HCT116 (cell line): ENCODE data around the gene LRRC7. TPM values are rescaled to one million over a fixed set of nuclear protein-coding genes. Genes with fewer than 3 reads are reported as not detected.

Experiments
- ATAC-seq: fragments of 200-7000 bp; cut with Tn5 transposase; 2 replicates; pipeline ENCODE4 v1.9.1; 2020; ENCODE audit warnings: mild to moderate bottlenecking, moderate library complexity
- BruUV-seq: library from RNA; stranded (reverse); fragments of 400-500 nt; replicated peaks from 2 replicates; lab custom pipeline; 2021; lab: Mats Ljungman, UMichigan
- CTCF ChIA-PET: fragments of 300-600 bp; sonication (Branson Sonifier 250); formaldehyde crosslinking; loops from one replicate; lab custom pipeline; 2021; ENCODE audit warnings: antibody characterized with exemption; lab: Charles Lee
- POLR2A ChIA-PET: fragments of 300-600, 350-600 bp; sonication (Branson Sonifier 250); formaldehyde crosslinking; loops from one replicate; lab custom pipeline; 2021; ENCODE audit warnings: antibody characterized with exemption; lab: Charles Lee
- RAD21 ChIA-PET, 2 experiments: fragments of 300-600 bp; sonication (Branson Sonifier 250); formaldehyde crosslinking; loops; one replicate each; lab custom pipeline; 2023; ENCODE audit warnings: low total read pairs in 2 of 2; ENCODE audit not compliant: uncharacterized antibody in 2 of 2, unreplicated experiment in 2 of 2, low non-redundant PET in 1 of 2; lab: Charles Lee
- DNase-seq: peaks from one replicate; pipeline ENCODE4 v3.0.0-alpha.2; 2010; ENCODE audit warnings: low read depth, low spot score
- H2AFZ ChIP-seq: fragments of 200-600 bp; shearing (Covaris generic), sonication (generic); 2 replicates; pipeline ENCODE4 v1.6.1; 2017; ENCODE audit warnings: low read depth, mixed run types, mixed read lengths, antibody characterized with exemption, low read length; ENCODE audit not compliant: poor library complexity, severe bottlenecking
- H3K27ac ChIP-seq: 2 replicates; pipeline ENCODE4 v1.5.1; 2012; ENCODE audit warnings: low read depth, low read length
- H3K27me3 ChIP-seq: fragments of 200-600 bp; sonication (generic); 2 replicates; pipeline ENCODE4 v1.6.1; 2016; ENCODE audit warnings: mixed run types, low read length, mixed read lengths; ENCODE audit not compliant: insufficient read depth
- H3K36me3 ChIP-seq, 2 experiments: fragments of 200-500 bp in 1 of 2; fragments of 200-600 bp in 1 of 2; sonication (Bioruptor generic) in 1 of 2; sonication (generic) in 1 of 2; 2 replicates each; pipeline versions ENCODE4 v1.5.1 to v1.6.1; 2014 to 2016; ENCODE audit warnings: low read length in 2 of 2, inconsistent platforms in 1 of 2, mixed read lengths in 1 of 2, mixed run types in 1 of 2; ENCODE audit not compliant: insufficient read depth in 2 of 2, control insufficient read depth in 1 of 2
- H3K4me1 ChIP-seq, 2 experiments: fragments of 200-600 bp in 1 of 2; sonication (generic) in 1 of 2; 2 replicates each; pipeline versions ENCODE4 v1.5.1 to v1.6.1; 2012 to 2017; ENCODE audit warnings: low read length in 2 of 2, inconsistent platforms in 1 of 2, mild to moderate bottlenecking in 1 of 2, mixed read lengths in 1 of 2, mixed run types in 1 of 2, moderate library complexity in 1 of 2; ENCODE audit not compliant: insufficient read depth in 2 of 2, control insufficient read depth in 1 of 2
- H3K4me2 ChIP-seq: fragments of 200-600 bp; sonication (generic); 2 replicates; pipeline ENCODE4 v1.6.1; 2017; ENCODE audit warnings: mixed run types, low read length, mixed read lengths
- H3K4me3 ChIP-seq, 2 experiments: fragments of 200-600 bp in 1 of 2; sonication (generic) in 1 of 2; replicated peaks in 1 of 2; 2 replicates each; pipeline ENCODE4 v1.5.1; 2011 to 2016; ENCODE audit warnings: low read length in 2 of 2, control low read depth in 1 of 2, low read depth in 1 of 2, mild to moderate bottlenecking in 1 of 2, mixed read lengths in 1 of 2, mixed run types in 1 of 2
- H3K79me2 ChIP-seq: fragments of 200-600 bp; sonication (generic); 2 replicates; pipeline ENCODE4 v1.6.1; 2017; ENCODE audit warnings: mild to moderate bottlenecking, mixed run types, low read length, moderate library complexity, mixed read lengths; ENCODE audit not compliant: insufficient read depth
- H3K9ac ChIP-seq: fragments of 200-600 bp; sonication (generic); 2 replicates; pipeline ENCODE4 v1.6.1; 2016; ENCODE audit warnings: low read length, mixed read lengths
- H3K9me2 ChIP-seq: fragments of 200-600 bp; sonication (generic), shearing (Covaris generic); 2 replicates; pipeline ENCODE4 v1.6.1; 2017; ENCODE audit warnings: mixed run types, mild to moderate bottlenecking, moderate library complexity; ENCODE audit not compliant: insufficient read depth
- H3K9me3 ChIP-seq, 2 experiments: fragments of 200-500 bp in 1 of 2; fragments of 200-600 bp in 1 of 2; sonication (Bioruptor generic) in 1 of 2; sonication (generic) in 1 of 2; 2 replicates each; pipeline ENCODE4 v1.6.1; 2014 to 2017; ENCODE audit warnings: low read length in 2 of 2, mixed read lengths in 2 of 2, inconsistent platforms in 1 of 2, low read depth in 1 of 2, mild to moderate bottlenecking in 1 of 2, mixed run types in 1 of 2, moderate library complexity in 1 of 2; ENCODE audit not compliant: control insufficient read depth in 1 of 2, insufficient read depth in 1 of 2
- H4K20me1 ChIP-seq: fragments of 200-600 bp; sonication (generic), shearing (Covaris generic); 2 replicates; pipeline ENCODE4 v1.6.1; 2017; ENCODE audit warnings: mixed run types, mild to moderate bottlenecking, moderate library complexity; ENCODE audit not compliant: insufficient read depth
- CEBPB ChIP-seq: IDR thresholded peaks from 2 replicates; pipeline ENCODE4 v1.6.1; 2012; ENCODE audit warnings: low read depth
- ELF1 ChIP-seq: IDR thresholded peaks from 2 replicates; pipeline ENCODE4 v1.6.1; 2012; ENCODE audit warnings: low read depth, borderline replicate concordance
- FOSL1 ChIP-seq: IDR thresholded peaks from 2 replicates; pipeline ENCODE4 v1.6.1; 2012; ENCODE audit warnings: low read depth
- SIN3A ChIP-seq: IDR thresholded peaks from 2 replicates; pipeline ENCODE4 v1.6.1; 2012; ENCODE audit warnings: low read depth
- ZNF274 ChIP-seq: fragments of 200-500 bp; sonication (Bioruptor generic); IDR thresholded peaks from 2 replicates; pipeline ENCODE4 v1.6.1; 2014; ENCODE audit warnings: mild to moderate bottlenecking, low read depth, low read length, inconsistent platforms
- intact Hi-C: fragments of 100-400 bp; cut with micrococcal nuclease; formaldehyde crosslinking; loops from 2 replicates; pipeline ENCODE4 v1.10.0; 2022
- total RNA-seq: library from RNA; stranded (reverse); gene quantifications from one replicate; pipeline ENCODE4 v1.2.1, GENCODE V29; 2021; ENCODE audit not compliant: unreplicated experiment

LRRC7 gene
- total RNA-seq, 1 experiment from 2014 or later: not detected

GRCh38 chr1:69863704-69864103 lies 296.0 kb downstream of the LRRC7 start:
- no peaks in the 10 kb centered on the region for H4K20me1 ChIP-seq
- H3K79me2 ChIP-seq: no peaks in the 10 kb centered on the region
- TF ChIP-seq CEBPB (no peak), ZNF274 (no peak)
- CTCF ChIA-PET: no interaction called here
- DNase-seq: no peak
- POLR2A ChIA-PET: no interaction called here
- no peaks in the 10 kb centered on the region for H3K36me3 ChIP-seq
- no peak overlapping the region for H3K27ac ChIP-seq
- peaks cover 19% of the 10 kb centered on the region for H3K27me3 ChIP-seq
- no peak overlapping the region for H3K4me3 ChIP-seq
- intact Hi-C loops: no loop called here
- no peak overlapping the region for H2AFZ ChIP-seq
- no peak for ATAC-seq
- no peaks in the 10 kb centered on the region for H3K9me3 ChIP-seq
- H3K4me1 ChIP-seq: no peaks in the 10 kb centered on the region
- H3K9ac ChIP-seq: no peak overlapping the region
- H3K4me2 ChIP-seq: no peak overlapping the region
- RAD21 ChIA-PET: no interaction called here
- BruUV-seq: no TSS peak
- no peaks in the 10 kb centered on the region for H3K9me2 ChIP-seq

DNA sequence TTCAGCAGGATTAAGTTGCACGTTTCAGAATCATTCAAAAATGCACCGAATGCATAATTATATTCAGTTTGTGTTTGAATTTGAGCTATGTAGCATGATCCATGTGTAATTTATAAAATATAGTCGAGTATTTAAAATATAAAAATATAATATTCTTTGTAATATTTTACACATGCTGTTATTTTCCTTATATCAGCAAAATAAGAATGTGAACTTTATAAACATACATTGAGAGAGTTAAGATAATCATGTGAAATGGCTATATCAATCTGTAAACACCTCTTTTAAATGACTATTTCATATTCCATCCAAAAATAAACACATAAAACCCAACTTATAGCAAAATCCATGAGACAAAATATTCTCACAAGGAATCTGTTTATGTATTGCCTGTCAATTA lies 303.7 kb downstream of the LRRC7 start:
- intact Hi-C loops: no loop called here
- H3K27me3 ChIP-seq: peaks cover 27% of the 10 kb centered on the region
- no peak for DNase-seq
- ChIA-PET CTCF (no interaction called here), RAD21 (no interaction called here), POLR2A (no interaction called here)
- H3K9ac ChIP-seq: no peak overlapping the region
- no TSS peak for BruUV-seq
- no peak overlapping the region for H2AFZ ChIP-seq
- TF ChIP-seq CEBPB: no peak
- TF ChIP-seq ELF1: no peak
- TF ChIP-seq FOSL1: no peak
- no peak for TF ChIP-seq SIN3A
- no peak for ATAC-seq
- H3K9me2 ChIP-seq: no peaks in the 10 kb centered on the region
- H3K9me3 ChIP-seq: no peaks in the 10 kb centered on the region
- H4K20me1 ChIP-seq: no peaks in the 10 kb centered on the region
- H3K4me1 ChIP-seq: no peaks in the 10 kb centered on the region
- H3K4me3 ChIP-seq: no peak overlapping the region
- H3K27ac ChIP-seq: no peak overlapping the region
- H3K4me2 ChIP-seq: no peak overlapping the region
- no peaks in the 10 kb centered on the region for H3K36me3 ChIP-seq
- no peaks in the 10 kb centered on the region for H3K79me2 ChIP-seq
